HepG2 (cell line): Measurements from ENCODE around the gene POU2AF2. TPM values are rescaled to one million over a fixed set of nuclear protein-coding genes. Genes with fewer than 3 reads are reported as not detected.

ENCODE experiments used
- AGO1 ChIP-seq: fragments of 200-400 bp; formaldehyde crosslinking; IDR thresholded peaks from 2 replicates; pipeline ENCODE4 v1.6.1; 2017; ENCODE audit warnings: mild to moderate bottlenecking, low read depth, low read length, moderate library complexity; ENCODE audit not compliant: poor library complexity, severe bottlenecking
- GTF3A ChIP-seq: sonication (generic); formaldehyde crosslinking; conservative IDR thresholded peaks from 2 replicates; pipeline ENCODE4 v1.4.0; 2020; ENCODE audit warnings: mild to moderate bottlenecking, missing genetic modification reagents
- KLF11 ChIP-seq: IDR thresholded peaks from 2 replicates; pipeline ENCODE4 v1.6.1; 2016; ENCODE audit warnings: missing compliant biosample characterization
- MIER3 ChIP-seq: IDR thresholded peaks from 2 replicates; pipeline ENCODE4 v1.6.1; 2016; ENCODE audit warnings: missing compliant biosample characterization, borderline replicate concordance
- MTF2 ChIP-seq: sonication (generic); formaldehyde crosslinking; IDR thresholded peaks from 2 replicates; pipeline ENCODE4 v1.5.0; 2020; ENCODE audit warnings: missing genetic modification reagents, borderline replicate concordance
- PHF21A ChIP-seq: sonication (generic); formaldehyde crosslinking; IDR thresholded peaks from 2 replicates; pipeline ENCODE4 v1.5.0; 2020; ENCODE audit warnings: mild to moderate bottlenecking, missing genetic modification reagents
- RFXANK ChIP-seq: IDR thresholded peaks from 2 replicates; pipeline ENCODE4 v1.6.1; 2016
- SSRP1 ChIP-seq: IDR thresholded peaks from 2 replicates; pipeline ENCODE4 v1.6.1; 2016; ENCODE audit warnings: control low read depth
- STAG1 ChIP-seq: sonication (generic); formaldehyde crosslinking; IDR thresholded peaks from 2 replicates; pipeline ENCODE4 v1.4.0; 2020; ENCODE audit warnings: missing genetic modification reagents
- TCF7L2 ChIP-seq: IDR thresholded peaks from 2 replicates; pipeline ENCODE4 v1.6.1; 2011; ENCODE audit warnings: mild to moderate bottlenecking, low read depth, low read length, moderate library complexity
- TEAD3 ChIP-seq: optimal IDR thresholded peaks from 2 replicates; pipeline ENCODE3; 2016; ENCODE audit warnings: borderline replicate concordance
- ZFAT ChIP-seq: sonication (generic); formaldehyde crosslinking; conservative IDR thresholded peaks from 2 replicates; pipeline ENCODE4 v1.8.1; 2023; ENCODE audit warnings: missing genetic modification reagents, inconsistent platforms
- ZFP36 ChIP-seq: fragments of 150-350 bp; IDR thresholded peaks from 2 replicates; pipeline ENCODE4 v1.6.1; 2018; ENCODE audit warnings: borderline replicate concordance, low read length, low read depth; ENCODE audit not compliant: partially characterized antibody
- ZNF124 ChIP-seq: sonication (generic); formaldehyde crosslinking; IDR thresholded peaks from 2 replicates; pipeline ENCODE4 v1.4.0; 2020; ENCODE audit warnings: missing genetic modification reagents
- ZNF530 ChIP-seq: sonication (generic); formaldehyde crosslinking; IDR thresholded peaks from 2 replicates; pipeline ENCODE4 v1.5.0; 2020; ENCODE audit warnings: low read depth, mild to moderate bottlenecking, missing genetic modification reagents
- ZNF564 ChIP-seq: sonication (generic); formaldehyde crosslinking; IDR thresholded peaks from 2 replicates; pipeline ENCODE4 v1.8.1; 2023; ENCODE audit warnings: mild to moderate bottlenecking, missing genetic modification reagents
- ZNF674 ChIP-seq: sonication (generic); formaldehyde crosslinking; IDR thresholded peaks from 2 replicates; pipeline ENCODE4 v1.5.0; 2020; ENCODE audit warnings: low read depth, mild to moderate bottlenecking, missing genetic modification reagents
- polyA plus RNA-seq, 8 experiments: library from polyadenylated mRNA; depleted of rRNA in 3 of 8; stranded (reverse) in 7 of 8; unstranded in 1 of 8; fragments of >200 nt; fragmentation: Illumina TruSeq in 4 of 8; extraction: Trizol in 4 of 8; gene quantifications; 2 replicates each; pipeline versions ENCODE4 v1.2.1 to v1.2.3, GENCODE V29; 2011 to 2016; ENCODE audit warnings: low read depth in 4 of 8, missing spikeins in 1 of 8, mixed read lengths in 1 of 8; ENCODE audit not compliant: insufficient read depth in 1 of 8
- total RNA-seq, 5 experiments: library from RNA; depleted of rRNA; stranded (reverse); fragments of >200 nt; fragmentation: Illumina TruSeq; extraction: Trizol; gene quantifications; 2 replicates each; pipeline ENCODE4 v1.2.3, GENCODE V29; 2016; ENCODE audit warnings: low read depth in 1 of 5
- TF ChIP-seq, protein P1 (sequence below): sonication (generic); formaldehyde crosslinking; IDR thresholded peaks from 2 replicates; pipeline ENCODE4 v1.5.1; 2020; ENCODE audit warnings: missing genetic modification reagents, mild to moderate bottlenecking, borderline replicate concordance
- TF ChIP-seq, protein P2 (sequence below), 2 experiments: sonication (generic) in 1 of 2; formaldehyde crosslinking in 1 of 2; IDR thresholded peaks; 2 replicates each; pipeline versions ENCODE4 v1.4.0 to v1.6.1; 2016 to 2020; ENCODE audit warnings: borderline replicate concordance in 1 of 2, low read depth in 1 of 2, mild to moderate bottlenecking in 1 of 2, missing genetic modification reagents in 1 of 2
- TF ChIP-seq, protein P3 (sequence below): sonication (generic); formaldehyde crosslinking; IDR thresholded peaks from 2 replicates; pipeline ENCODE4 v1.4.0; 2020; ENCODE audit warnings: low read depth, mild to moderate bottlenecking, missing genetic modification reagents
- TF ChIP-seq, protein P4 (sequence below): IDR thresholded peaks from 2 replicates; pipeline ENCODE4 v1.6.1; 2012; ENCODE audit warnings: inconsistent platforms
- TF ChIP-seq, protein P5 (sequence below): sonication (generic); formaldehyde crosslinking; IDR thresholded peaks from 2 replicates; pipeline ENCODE4 v1.4.0; 2020; ENCODE audit warnings: mild to moderate bottlenecking, missing genetic modification reagents
- TF ChIP-seq, protein P6 (sequence below): sonication (generic); formaldehyde crosslinking; conservative IDR thresholded peaks from 2 replicates; pipeline ENCODE4 v1.8.0; 2022; ENCODE audit warnings: low read depth, missing genetic modification reagents

Gene POU2AF2
- total and polyA plus RNA-seq, 2 of the 13 experiments (the other 11 are each of a cell fraction or from before 2014, with no cell fraction given), result 0.11 TPM; not detected in 1

DNA sequence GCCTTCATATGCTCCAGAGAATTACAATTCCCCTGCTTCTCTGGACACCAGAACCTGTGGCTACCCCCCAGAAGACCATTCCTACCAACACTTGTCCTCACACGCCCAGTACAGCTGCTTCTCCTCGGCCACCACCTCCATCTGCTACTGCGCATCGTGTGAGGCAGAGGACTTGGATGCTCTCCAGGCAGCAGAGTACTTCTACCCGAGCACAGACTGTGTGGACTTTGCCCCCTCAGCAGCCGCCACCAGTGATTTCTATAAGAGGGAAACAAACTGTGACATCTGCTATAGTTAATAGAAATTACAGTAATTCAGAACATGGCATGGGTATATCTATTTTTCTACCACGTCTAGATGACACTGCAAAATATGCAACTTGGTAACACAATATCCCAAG is 62.6 kb downstream of the POU2AF2 start (continued):
- TF ChIP-seq, protein P1, sequence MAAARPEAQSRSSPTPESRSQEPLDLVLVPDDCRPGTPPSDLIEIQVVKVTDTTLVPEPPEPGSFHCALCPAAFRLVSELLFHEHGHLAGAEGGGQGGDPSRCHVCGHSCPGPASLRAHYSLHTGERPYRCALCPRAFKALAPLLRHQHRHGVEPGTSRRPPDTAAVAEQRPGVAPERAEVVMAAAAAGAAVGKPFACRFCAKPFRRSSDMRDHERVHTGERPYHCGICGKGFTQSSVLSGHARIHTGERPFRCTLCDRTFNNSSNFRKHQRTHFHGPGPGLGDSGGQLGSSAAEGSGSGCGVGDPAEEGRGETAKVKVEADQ (CRISPR knock-in tag), result no peak
- no peak for TF ChIP-seq SSRP1 (CRISPR knock-in tag)
- TF ChIP-seq, protein P2, sequence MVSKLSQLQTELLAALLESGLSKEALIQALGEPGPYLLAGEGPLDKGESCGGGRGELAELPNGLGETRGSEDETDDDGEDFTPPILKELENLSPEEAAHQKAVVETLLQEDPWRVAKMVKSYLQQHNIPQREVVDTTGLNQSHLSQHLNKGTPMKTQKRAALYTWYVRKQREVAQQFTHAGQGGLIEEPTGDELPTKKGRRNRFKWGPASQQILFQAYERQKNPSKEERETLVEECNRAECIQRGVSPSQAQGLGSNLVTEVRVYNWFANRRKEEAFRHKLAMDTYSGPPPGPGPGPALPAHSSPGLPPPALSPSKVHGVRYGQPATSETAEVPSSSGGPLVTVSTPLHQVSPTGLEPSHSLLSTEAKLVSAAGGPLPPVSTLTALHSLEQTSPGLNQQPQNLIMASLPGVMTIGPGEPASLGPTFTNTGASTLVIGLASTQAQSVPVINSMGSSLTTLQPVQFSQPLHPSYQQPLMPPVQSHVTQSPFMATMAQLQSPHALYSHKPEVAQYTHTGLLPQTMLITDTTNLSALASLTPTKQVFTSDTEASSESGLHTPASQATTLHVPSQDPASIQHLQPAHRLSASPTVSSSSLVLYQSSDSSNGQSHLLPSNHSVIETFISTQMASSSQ (IDR thresholded peaks at IDR 0.05; ENCODE audit: low read depth), result no peak
- TF ChIP-seq, protein P2 (CRISPR knock-in tag; IDR thresholded peaks at IDR 0.05; ENCODE audit: borderline replicate concordance), result no peak
- no peak for TF ChIP-seq ZFP36
- TF ChIP-seq RFXANK (CRISPR knock-in tag), result no peak
- TF ChIP-seq TCF7L2, result no peak
- TF ChIP-seq, protein P3, sequence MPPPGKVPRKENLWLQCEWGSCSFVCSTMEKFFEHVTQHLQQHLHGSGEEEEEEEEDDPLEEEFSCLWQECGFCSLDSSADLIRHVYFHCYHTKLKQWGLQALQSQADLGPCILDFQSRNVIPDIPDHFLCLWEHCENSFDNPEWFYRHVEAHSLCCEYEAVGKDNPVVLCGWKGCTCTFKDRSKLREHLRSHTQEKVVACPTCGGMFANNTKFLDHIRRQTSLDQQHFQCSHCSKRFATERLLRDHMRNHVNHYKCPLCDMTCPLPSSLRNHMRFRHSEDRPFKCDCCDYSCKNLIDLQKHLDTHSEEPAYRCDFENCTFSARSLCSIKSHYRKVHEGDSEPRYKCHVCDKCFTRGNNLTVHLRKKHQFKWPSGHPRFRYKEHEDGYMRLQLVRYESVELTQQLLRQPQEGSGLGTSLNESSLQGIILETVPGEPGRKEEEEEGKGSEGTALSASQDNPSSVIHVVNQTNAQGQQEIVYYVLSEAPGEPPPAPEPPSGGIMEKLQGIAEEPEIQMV (CRISPR knock-in tag), result no peak
- TF ChIP-seq PHF21A (CRISPR knock-in tag), result no peak; the same call in 1 of the 2 replicates
- no peak for TF ChIP-seq MTF2 (CRISPR knock-in tag)
- TF ChIP-seq ZFAT, result no peak
- TF ChIP-seq KLF11 (CRISPR knock-in tag), result no peak
- no peak for TF ChIP-seq ZNF124 (CRISPR knock-in tag)
- TF ChIP-seq STAG1, result peak; percentile 25; the same call in 1 of the 2 replicates
- TF ChIP-seq, protein P4, sequence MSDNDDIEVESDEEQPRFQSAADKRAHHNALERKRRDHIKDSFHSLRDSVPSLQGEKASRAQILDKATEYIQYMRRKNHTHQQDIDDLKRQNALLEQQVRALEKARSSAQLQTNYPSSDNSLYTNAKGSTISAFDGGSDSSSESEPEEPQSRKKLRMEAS, result peak; percentile 57
- TF ChIP-seq, protein P5, sequence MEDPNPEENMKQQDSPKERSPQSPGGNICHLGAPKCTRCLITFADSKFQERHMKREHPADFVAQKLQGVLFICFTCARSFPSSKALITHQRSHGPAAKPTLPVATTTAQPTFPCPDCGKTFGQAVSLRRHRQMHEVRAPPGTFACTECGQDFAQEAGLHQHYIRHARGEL (CRISPR knock-in tag), result no peak
- TF ChIP-seq AGO1, result no peak
- TF ChIP-seq ZNF564, result no peak
- TF ChIP-seq TEAD3 (CRISPR knock-in tag), result peak; percentile 15
- no peak for TF ChIP-seq GTF3A
- TF ChIP-seq, protein P6, sequence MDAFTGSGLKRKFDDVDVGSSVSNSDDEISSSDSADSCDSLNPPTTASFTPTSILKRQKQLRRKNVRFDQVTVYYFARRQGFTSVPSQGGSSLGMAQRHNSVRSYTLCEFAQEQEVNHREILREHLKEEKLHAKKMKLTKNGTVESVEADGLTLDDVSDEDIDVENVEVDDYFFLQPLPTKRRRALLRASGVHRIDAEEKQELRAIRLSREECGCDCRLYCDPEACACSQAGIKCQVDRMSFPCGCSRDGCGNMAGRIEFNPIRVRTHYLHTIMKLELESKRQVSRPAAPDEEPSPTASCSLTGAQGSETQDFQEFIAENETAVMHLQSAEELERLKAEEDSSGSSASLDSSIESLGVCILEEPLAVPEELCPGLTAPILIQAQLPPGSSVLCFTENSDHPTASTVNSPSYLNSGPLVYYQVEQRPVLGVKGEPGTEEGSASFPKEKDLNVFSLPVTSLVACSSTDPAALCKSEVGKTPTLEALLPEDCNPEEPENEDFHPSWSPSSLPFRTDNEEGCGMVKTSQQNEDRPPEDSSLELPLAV, result no peak
- no peak for TF ChIP-seq ZNF674 (CRISPR knock-in tag)
- TF ChIP-seq MIER3 (CRISPR knock-in tag), result 0 out of 2 replicates have a peak, but pooled peaks have one; percentile 31
- no peak for TF ChIP-seq ZNF530 (CRISPR knock-in tag)
